ENCODE measurements around the gene PPP2R3A.

DNA sequence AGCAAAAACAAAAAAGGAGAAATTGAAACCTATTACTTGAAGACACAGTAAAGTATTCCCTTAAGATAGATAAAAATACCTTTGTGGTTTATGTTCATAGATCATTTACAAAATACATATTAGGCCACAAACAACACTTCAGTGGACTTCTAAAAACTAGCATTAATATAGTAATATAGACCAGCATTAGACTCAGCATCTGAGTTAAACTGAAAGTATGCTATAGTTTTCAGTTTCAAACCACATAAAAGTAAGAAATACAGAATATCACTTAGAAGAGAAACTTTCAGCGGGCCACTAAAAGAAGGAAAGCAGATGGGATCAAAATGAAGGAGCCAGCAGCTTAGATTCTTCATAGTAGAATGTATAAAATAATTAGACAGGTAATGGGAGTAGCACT, 144.0 kb downstream of the PPP2R3A start:
- no peak for TF ChIP-seq SREBF1 (IDR thresholded peaks at IDR 0.05; ENCODE audit: borderline replicate concordance, low read depth, low read length)
- TF ChIP-seq ZNF75A (CRISPR knock-in tag; IDR thresholded peaks at IDR 0.05) = no peak
- no peak for TF ChIP-seq ZNF507 (tag; conservative IDR thresholded peaks at IDR 0.05)
- TF ChIP-seq HCFC1 (IDR thresholded peaks at IDR 0.05; ENCODE audit: low read depth, low read length) = no peak
- TF ChIP-seq SRSF1 (IDR thresholded peaks at IDR 0.05; ENCODE audit: low read depth, low read length) = no peak
- no peak for TF ChIP-seq COPS2 (conservative IDR thresholded peaks at IDR 0.05)
- no peak for TF ChIP-seq SMC3 (conservative IDR thresholded peaks at IDR 0.05; ENCODE audit: insufficient read depth, low read depth, low read length)
- TF ChIP-seq, protein P1, sequence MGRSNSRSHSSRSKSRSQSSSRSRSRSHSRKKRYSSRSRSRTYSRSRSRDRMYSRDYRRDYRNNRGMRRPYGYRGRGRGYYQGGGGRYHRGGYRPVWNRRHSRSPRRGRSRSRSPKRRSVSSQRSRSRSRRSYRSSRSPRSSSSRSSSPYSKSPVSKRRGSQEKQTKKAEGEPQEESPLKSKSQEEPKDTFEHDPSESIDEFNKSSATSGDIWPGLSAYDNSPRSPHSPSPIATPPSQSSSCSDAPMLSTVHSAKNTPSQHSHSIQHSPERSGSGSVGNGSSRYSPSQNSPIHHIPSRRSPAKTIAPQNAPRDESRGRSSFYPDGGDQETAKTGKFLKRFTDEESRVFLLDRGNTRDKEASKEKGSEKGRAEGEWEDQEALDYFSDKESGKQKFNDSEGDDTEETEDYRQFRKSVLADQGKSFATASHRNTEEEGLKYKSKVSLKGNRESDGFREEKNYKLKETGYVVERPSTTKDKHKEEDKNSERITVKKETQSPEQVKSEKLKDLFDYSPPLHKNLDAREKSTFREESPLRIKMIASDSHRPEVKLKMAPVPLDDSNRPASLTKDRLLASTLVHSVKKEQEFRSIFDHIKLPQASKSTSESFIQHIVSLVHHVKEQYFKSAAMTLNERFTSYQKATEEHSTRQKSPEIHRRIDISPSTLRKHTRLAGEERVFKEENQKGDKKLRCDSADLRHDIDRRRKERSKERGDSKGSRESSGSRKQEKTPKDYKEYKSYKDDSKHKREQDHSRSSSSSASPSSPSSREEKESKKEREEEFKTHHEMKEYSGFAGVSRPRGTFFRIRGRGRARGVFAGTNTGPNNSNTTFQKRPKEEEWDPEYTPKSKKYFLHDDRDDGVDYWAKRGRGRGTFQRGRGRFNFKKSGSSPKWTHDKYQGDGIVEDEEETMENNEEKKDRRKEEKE (IDR thresholded peaks at IDR 0.05; ENCODE audit: borderline replicate concordance in 1 of 2, control insufficient read depth in 1 of 2, low read depth in 2 of 2, low read length in 1 of 2) = no peak
- TF ChIP-seq, protein P2, sequence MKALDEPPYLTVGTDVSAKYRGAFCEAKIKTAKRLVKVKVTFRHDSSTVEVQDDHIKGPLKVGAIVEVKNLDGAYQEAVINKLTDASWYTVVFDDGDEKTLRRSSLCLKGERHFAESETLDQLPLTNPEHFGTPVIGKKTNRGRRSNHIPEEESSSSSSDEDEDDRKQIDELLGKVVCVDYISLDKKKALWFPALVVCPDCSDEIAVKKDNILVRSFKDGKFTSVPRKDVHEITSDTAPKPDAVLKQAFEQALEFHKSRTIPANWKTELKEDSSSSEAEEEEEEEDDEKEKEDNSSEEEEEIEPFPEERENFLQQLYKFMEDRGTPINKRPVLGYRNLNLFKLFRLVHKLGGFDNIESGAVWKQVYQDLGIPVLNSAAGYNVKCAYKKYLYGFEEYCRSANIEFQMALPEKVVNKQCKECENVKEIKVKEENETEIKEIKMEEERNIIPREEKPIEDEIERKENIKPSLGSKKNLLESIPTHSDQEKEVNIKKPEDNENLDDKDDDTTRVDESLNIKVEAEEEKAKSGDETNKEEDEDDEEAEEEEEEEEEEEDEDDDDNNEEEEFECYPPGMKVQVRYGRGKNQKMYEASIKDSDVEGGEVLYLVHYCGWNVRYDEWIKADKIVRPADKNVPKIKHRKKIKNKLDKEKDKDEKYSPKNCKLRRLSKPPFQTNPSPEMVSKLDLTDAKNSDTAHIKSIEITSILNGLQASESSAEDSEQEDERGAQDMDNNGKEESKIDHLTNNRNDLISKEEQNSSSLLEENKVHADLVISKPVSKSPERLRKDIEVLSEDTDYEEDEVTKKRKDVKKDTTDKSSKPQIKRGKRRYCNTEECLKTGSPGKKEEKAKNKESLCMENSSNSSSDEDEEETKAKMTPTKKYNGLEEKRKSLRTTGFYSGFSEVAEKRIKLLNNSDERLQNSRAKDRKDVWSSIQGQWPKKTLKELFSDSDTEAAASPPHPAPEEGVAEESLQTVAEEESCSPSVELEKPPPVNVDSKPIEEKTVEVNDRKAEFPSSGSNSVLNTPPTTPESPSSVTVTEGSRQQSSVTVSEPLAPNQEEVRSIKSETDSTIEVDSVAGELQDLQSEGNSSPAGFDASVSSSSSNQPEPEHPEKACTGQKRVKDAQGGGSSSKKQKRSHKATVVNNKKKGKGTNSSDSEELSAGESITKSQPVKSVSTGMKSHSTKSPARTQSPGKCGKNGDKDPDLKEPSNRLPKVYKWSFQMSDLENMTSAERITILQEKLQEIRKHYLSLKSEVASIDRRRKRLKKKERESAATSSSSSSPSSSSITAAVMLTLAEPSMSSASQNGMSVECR (CRISPR knock-in tag; IDR thresholded peaks at IDR 0.05) = no peak

All from K562 (cell line).